GM12865 (cell line): ENCODE measurements around the gene C13orf46.

Experiments used
- DNase-seq: peaks from one replicate; pipeline ENCODE4 v3.0.0; 2010; ENCODE audit warnings: low read depth
- H3K4me3 ChIP-seq: 2 replicates; pipeline ENCODE4 v1.5.1; 2011; ENCODE audit warnings: mild to moderate bottlenecking, low read depth, low read length, control low read depth
- TF ChIP-seq, protein P1 (sequence below): IDR thresholded peaks from 2 replicates; pipeline ENCODE4 v1.5.1; 2011; ENCODE audit warnings: low read length, control low read depth, low read depth, inconsistent platforms; ENCODE audit not compliant: insufficient read depth; ENCODE audit errors: missing control alignments

Gene C13orf46

DNA sequence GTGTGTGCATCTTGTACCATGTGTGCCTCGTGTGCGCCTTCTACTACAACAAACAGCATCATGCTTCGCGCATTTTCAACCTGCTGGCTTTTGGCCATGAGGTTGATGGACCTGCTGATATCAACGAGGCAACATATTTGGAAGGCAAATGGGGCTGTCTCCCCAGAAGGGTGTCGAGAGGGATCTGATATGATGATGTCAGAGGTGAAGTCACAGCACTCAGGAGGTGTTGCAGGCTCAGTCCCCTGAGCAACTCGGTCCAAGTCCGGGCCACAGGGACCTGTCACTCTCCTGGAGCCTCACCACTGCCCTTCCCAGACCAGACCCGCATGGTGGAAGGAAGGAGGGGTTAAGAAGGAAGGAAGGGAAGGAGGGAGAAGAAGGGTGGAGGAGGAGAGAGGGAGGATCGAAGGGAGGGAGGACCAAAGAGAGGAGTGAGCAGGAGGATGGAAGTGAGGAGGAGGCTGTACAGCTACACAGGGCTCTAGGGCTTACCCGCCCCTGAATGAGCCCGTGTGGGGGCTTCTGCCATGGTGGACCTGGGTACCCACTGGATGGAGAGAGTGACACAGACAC lies 6.7 kb upstream of the C13orf46 start:
- TF ChIP-seq, protein P1, sequence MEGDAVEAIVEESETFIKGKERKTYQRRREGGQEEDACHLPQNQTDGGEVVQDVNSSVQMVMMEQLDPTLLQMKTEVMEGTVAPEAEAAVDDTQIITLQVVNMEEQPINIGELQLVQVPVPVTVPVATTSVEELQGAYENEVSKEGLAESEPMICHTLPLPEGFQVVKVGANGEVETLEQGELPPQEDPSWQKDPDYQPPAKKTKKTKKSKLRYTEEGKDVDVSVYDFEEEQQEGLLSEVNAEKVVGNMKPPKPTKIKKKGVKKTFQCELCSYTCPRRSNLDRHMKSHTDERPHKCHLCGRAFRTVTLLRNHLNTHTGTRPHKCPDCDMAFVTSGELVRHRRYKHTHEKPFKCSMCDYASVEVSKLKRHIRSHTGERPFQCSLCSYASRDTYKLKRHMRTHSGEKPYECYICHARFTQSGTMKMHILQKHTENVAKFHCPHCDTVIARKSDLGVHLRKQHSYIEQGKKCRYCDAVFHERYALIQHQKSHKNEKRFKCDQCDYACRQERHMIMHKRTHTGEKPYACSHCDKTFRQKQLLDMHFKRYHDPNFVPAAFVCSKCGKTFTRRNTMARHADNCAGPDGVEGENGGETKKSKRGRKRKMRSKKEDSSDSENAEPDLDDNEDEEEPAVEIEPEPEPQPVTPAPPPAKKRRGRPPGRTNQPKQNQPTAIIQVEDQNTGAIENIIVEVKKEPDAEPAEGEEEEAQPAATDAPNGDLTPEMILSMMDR = no peak
- DNase-seq = no peak
- H3K4me3 ChIP-seq = no peak overlapping the region

DNA sequence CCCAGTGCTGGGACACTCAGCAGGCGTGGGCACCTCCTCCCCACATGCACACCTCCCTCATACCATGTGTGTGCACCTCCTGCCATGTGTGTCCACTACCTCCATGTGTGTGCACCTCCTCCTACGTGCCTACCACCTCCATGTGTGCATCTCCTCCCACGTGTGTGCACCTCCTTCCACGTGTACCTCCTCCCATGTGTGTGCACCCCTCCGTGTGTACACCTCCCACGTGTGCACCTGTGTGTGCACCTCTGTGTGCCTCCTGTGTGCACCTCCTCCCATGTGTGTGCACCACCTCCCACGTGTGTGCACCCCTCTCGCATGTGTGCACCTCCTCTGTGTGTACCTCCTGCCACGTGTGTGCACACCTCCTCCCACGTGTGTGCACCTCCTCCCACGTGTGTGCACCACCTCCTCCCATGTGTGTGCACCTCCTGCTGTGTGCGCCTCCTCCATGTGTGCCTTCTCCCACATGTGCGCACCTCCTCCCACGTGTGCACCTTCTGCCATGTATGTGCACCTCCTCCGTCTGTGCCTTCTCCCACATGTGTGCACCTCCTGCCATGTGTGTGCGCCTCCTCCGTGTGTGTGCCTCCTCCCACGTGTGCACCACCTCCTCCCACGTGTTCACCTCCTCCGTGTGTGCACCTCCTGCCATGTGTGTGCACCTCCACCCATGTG lies 6.1 kb upstream of the C13orf46 start:
- no peak for DNase-seq
- no peak overlapping the region for H3K4me3 ChIP-seq
- TF ChIP-seq, protein P1 = no peak

DNA sequence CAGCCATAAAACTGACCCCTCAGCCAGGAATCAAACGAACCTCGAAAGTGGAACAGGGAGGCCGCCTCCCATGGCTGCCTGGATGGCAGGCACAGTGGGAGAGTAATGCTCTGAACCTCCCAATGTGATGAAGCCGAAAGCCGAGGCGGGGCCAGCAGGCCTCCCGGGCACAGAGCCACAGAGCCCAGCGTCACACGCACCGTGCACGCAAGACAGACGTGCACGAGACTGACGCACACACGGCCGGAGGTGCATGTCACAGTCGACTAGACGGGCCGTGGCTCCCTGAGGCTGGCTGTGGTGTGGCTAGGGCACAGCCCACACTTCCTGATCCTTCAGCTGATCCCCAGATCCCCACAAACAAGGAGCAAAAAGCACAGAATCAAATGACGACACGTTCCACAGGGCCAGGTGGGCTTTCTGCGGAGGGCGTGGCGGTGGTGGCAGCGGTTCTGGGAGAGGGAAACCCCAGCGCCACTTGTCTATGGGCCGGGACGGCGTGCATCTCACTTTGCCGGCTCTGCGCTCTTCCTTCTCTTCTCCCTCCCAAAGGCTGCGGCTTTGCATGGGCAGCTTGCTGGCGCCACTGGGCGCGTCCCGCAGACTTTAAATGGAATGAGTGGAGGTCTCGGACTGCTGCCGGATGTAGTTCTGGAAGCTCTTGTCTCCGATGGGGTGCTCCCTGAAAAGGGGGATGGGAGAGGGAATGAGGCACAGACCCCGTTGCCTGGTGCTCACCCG lies 5.0 kb upstream of the C13orf46 start:
- no peak for DNase-seq
- TF ChIP-seq, protein P1 = no peak
- no peak overlapping the region for H3K4me3 ChIP-seq

DNA sequence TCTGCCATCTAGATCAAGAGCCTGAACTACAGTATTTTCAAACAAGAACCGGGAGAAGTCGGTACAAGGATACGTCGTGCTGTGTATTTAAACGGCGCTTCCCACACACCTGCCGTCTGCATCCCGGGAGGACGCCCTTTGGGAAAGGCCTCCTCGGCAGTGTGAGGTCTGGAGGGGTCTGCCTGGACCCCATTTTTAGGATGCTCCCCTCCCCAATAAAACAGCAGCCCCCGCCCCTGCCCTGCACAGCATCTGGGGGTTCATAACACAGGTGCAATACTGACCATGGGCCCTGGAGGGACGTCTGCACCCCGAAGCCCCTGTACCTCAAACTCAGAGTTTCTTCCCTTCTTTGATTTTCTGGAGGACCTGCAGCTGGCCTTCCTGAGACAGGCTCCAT lies 4.1 kb upstream of the C13orf46 start:
- no peak for DNase-seq
- TF ChIP-seq, protein P1 = no peak
- no peak overlapping the region for H3K4me3 ChIP-seq

DNA sequence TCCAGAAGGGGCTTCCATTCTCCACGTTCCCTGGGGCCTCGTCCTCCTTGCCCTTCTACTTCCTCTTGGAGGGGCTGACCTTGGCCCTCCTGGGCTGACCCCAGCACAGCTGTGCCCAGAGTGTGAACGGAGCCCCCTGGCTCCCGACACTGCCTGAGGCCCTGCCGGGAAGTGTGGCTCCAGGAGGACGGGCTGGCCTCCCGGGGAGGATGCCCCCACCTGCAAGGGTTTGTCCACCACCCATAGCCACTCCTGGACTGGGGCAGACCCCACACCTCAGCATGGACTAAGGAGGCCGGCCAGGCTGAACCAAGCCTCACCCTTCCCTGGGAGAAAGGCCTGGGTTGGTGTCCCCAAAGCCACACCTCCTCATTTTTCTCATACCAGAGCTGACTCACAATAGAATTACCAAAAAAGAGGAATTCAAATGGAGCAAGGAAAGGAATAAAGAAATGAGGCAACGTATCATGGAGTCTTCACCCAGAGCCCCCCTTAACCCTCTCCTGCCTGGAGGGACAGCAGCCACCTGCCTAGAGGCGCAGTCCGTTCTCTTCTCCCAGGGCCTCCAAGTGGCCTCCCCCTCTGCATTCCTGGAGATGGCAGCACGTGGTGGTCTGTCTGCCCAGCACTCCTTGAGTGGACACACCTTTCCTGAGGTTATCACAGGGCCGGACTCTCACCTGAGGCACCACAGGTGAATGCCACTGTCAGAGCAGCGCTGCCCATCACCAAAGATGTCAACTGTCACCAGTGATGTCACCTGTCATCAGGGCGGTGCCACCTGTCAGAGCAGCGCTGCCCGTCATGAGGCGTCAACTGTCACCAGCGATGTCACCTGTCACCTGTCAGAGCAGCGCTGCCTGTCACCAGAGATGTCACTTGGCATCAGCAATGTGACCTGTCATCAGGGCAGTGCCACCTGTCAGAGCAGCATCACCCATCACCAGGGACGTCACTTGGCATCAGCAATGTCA lies 3.1 kb upstream of the C13orf46 start:
- H3K4me3 ChIP-seq = no peak overlapping the region
- DNase-seq = no peak
- TF ChIP-seq, protein P1 = no peak

DNA sequence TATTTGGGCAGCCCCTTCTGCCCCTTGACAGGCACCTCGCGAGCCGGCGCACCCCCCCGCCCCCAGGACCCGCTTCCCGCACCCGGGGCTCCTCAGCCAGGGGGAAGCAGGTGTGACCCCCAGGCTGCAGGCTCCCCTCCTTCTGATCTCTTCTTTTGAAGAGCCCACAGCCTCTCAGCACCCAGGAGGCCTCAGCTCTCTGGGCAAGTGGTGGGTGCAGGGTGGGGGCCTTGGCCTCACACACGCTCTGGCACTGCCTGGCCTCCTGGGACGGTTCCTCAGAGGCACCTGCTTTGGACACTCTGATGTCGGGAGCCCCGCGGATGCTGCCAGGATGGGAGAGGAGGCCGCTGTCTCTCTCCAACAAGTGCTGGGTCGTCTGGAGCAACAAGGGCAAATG lies 1.5 kb upstream of the C13orf46 start:
- no peak for DNase-seq
- no peak overlapping the region for H3K4me3 ChIP-seq
- TF ChIP-seq, protein P1 = no peak
